Glutamatergic neuron (in vitro differentiated cells): Measurements from ENCODE around the gene DPYSL3. TPM values are rescaled to one million over a fixed set of nuclear protein-coding genes. Genes with fewer than 3 reads are reported as not detected.

Experiments
- DNase-seq: peaks from one replicate; pipeline ENCODE4 v3.0.0; 2022
- H3K27ac Mint-ChIP-seq: one replicate; pipeline ENCODE4 v1.8.0; 2020; ENCODE audit warnings: mild to moderate bottlenecking, mixed read lengths, inconsistent platforms; ENCODE audit not compliant: unreplicated experiment
- H3K27me3 Mint-ChIP-seq: one replicate; pipeline ENCODE4 v1.8.0; 2020; ENCODE audit warnings: mild to moderate bottlenecking, moderate library complexity, mixed read lengths, inconsistent platforms; ENCODE audit not compliant: unreplicated experiment
- H3K36me3 Mint-ChIP-seq: one replicate; pipeline ENCODE4 v1.8.0; 2020; ENCODE audit warnings: mild to moderate bottlenecking, mixed read lengths, inconsistent platforms; ENCODE audit not compliant: unreplicated experiment
- H3K4me1 Mint-ChIP-seq: one replicate; pipeline ENCODE4 v1.8.0; 2020; ENCODE audit warnings: mild to moderate bottlenecking, low read depth, mixed read lengths, inconsistent platforms; ENCODE audit not compliant: unreplicated experiment
- H3K4me3 Mint-ChIP-seq: one replicate; pipeline ENCODE4 v1.8.0; 2020; ENCODE audit warnings: mild to moderate bottlenecking, mixed read lengths, inconsistent platforms; ENCODE audit not compliant: unreplicated experiment
- H3K9me3 Mint-ChIP-seq: one replicate; pipeline ENCODE4 v1.8.0; 2020; ENCODE audit warnings: mild to moderate bottlenecking, moderate library complexity, mixed read lengths, inconsistent platforms; ENCODE audit not compliant: unreplicated experiment
- total RNA-seq: library from RNA; stranded (reverse); fragmentation: NEBNext Ultra II Directional; extraction: Animal tissue kit (Norgen Biotek cat#: 25700); gene quantifications from one replicate; pipeline ENCODE4 v1.2.1, GENCODE V29; 2021; ENCODE audit not compliant: unreplicated experiment
- TF ChIP-seq, protein P1 (sequence below): fragments of 200-600 bp; sonication (generic); IDR thresholded peaks from one replicate; pipeline ENCODE4 v1.5.0; 2021; ENCODE audit not compliant: partially characterized antibody, unreplicated experiment

The DPYSL3 gene
- total RNA-seq, 1 donor from 2014 or later = 571 TPM

DNA sequence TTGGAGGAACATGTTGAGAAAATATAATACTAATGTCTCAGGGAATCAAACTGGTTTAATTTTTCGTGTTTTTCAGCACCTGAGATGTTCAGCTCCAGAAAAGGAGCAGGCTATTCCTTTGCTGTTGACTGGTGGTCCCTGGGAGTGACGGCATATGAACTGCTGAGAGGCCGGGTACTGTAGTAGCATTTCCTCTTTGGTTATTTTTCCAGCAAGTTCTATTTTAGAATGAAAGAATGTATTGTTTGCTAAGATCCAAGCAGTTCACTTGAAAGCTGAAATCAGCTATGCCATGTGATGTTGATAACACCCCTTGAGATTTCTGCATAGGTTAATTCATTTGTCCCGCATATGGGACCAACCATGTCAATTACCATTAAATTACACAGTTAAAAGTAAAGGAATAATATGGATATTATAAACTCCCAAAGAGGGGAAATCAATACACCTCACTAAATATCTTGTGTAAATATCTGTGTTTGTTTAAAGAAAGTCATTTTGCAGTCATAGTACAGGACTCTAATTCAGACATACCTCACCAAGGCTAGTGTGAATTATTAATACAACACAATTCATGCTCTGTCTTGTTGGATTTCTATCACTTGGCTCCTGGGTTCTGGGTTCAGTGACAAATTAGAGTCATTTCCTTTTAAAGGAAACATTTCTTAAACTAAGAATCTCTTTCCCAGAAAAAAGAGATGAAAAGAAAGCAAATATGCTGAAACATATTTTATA is 148.3 kb downstream of the DPYSL3 start:
- H3K4me1 Mint-ChIP-seq = peaks cover 11% of the 10 kb centered on the region
- H3K27me3 Mint-ChIP-seq = peaks cover 3% of the 10 kb centered on the region
- no peak overlapping the region for H3K27ac Mint-ChIP-seq
- H3K4me3 Mint-ChIP-seq = no peak overlapping the region
- no peak for DNase-seq
- no peaks in the 10 kb centered on the region for H3K9me3 Mint-ChIP-seq
- TF ChIP-seq, protein P1, sequence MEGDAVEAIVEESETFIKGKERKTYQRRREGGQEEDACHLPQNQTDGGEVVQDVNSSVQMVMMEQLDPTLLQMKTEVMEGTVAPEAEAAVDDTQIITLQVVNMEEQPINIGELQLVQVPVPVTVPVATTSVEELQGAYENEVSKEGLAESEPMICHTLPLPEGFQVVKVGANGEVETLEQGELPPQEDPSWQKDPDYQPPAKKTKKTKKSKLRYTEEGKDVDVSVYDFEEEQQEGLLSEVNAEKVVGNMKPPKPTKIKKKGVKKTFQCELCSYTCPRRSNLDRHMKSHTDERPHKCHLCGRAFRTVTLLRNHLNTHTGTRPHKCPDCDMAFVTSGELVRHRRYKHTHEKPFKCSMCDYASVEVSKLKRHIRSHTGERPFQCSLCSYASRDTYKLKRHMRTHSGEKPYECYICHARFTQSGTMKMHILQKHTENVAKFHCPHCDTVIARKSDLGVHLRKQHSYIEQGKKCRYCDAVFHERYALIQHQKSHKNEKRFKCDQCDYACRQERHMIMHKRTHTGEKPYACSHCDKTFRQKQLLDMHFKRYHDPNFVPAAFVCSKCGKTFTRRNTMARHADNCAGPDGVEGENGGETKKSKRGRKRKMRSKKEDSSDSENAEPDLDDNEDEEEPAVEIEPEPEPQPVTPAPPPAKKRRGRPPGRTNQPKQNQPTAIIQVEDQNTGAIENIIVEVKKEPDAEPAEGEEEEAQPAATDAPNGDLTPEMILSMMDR = no peak
- no peaks in the 10 kb centered on the region for H3K36me3 Mint-ChIP-seq

DNA sequence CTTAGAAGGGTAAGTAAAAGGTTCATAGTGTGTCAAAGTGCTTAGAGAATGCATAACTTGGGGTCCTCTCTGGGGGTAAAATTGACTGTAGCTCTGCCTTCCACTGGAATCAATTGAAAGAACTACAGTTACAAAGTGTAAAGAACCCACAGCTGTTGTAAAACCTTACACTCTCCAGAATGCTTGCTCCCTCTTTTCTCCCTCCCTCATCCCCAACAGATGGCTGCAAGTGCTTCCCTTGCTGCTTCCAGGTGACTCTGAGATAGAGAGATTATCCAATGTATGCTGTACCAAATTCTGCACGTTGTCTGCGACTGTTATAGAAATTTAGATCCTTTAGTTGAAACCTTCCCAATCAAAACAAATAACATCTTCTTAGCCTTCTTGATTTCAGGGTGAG is 149.1 kb downstream of the DPYSL3 start:
- H3K36me3 Mint-ChIP-seq = no peaks in the 10 kb centered on the region
- H3K4me1 Mint-ChIP-seq = peaks cover 11% of the 10 kb centered on the region
- H3K9me3 Mint-ChIP-seq = no peaks in the 10 kb centered on the region
- TF ChIP-seq, protein P1 = no peak
- DNase-seq = no peak
- peak overlapping the region; percentile 25 for H3K4me3 Mint-ChIP-seq
- H3K27me3 Mint-ChIP-seq = peaks cover 3% of the 10 kb centered on the region
- peak overlapping the region; percentile 60 for H3K27ac Mint-ChIP-seq

DNA sequence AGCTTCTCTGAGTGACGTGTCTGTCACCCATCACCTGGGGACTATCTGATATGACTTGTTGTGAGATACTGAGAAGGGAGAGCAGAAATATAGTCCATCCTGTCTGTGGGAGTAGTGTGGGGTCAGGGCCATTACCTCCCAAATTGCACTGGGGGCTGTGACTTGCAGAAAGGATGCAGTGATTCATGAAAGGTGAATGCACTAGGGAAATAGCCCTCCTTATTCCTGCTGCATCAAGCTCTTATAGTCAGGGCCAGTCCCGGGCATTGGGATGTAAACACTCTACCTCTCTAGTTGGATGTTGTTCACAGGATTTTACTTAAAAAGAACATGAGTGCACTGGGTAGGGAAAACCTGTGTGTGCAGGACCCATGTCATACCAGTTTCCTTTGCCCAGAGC is 150.3 kb downstream of the DPYSL3 start:
- H3K36me3 Mint-ChIP-seq = no peaks in the 10 kb centered on the region
- peaks cover 11% of the 10 kb centered on the region for H3K4me1 Mint-ChIP-seq
- H3K27me3 Mint-ChIP-seq = peaks cover 3% of the 10 kb centered on the region
- no peak for DNase-seq
- H3K27ac Mint-ChIP-seq = no peak overlapping the region
- H3K4me3 Mint-ChIP-seq = no peak overlapping the region
- TF ChIP-seq, protein P1 = no peak
- H3K9me3 Mint-ChIP-seq = no peaks in the 10 kb centered on the region

DNA sequence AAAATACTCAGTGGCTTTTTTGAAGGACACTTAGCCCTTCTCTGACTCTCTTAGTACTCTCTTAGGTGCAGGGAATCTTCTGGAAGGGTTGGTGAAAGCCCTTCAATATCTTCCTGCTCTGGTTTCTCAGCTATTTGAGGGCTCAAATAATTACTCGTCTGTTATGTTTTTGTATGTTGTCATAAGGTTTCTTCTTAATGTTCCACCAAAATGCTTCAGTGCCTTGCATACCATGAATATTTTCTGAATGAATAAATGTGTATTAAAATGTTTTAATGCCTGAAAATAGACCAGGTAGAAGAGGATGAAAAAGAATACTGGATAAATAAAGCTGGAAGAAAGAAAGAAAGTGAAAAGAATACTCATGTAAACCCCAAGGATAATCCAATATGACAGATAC is 150.8 kb downstream of the DPYSL3 start:
- H3K4me3 Mint-ChIP-seq = no peak overlapping the region
- H3K4me1 Mint-ChIP-seq = peaks cover 11% of the 10 kb centered on the region
- TF ChIP-seq, protein P1 = no peak
- H3K27ac Mint-ChIP-seq = no peak overlapping the region
- peaks cover 3% of the 10 kb centered on the region for H3K27me3 Mint-ChIP-seq
- H3K9me3 Mint-ChIP-seq = no peaks in the 10 kb centered on the region
- DNase-seq = no peak
- no peaks in the 10 kb centered on the region for H3K36me3 Mint-ChIP-seq

DNA sequence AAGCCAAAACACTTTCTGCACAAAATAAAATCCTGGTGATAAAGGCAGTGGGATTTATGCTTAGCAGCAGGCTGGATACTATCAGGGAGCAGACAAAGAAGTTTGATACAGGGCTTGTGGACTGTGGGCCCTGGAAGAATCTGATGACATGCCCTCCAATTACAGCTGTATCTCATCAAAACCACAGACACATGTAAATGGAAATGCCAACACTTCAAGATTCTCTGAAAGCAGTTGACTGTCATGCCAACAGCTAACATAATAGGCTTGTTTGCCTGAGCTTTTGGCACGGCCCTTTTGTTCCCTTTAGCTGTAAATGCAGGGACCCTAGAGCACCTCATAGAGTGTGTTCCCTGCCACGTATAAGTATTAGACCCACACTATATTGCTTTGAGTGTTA is 160.6 kb downstream of the DPYSL3 start:
- DNase-seq = no peak
- Mint-ChIP-seq H3K4me3 (no peak overlapping the region), H3K27me3 (no peaks in the 10 kb centered on the region), H3K4me1 (no peaks in the 10 kb centered on the region), H3K9me3 (no peaks in the 10 kb centered on the region), H3K27ac (no peak overlapping the region), H3K36me3 (no peaks in the 10 kb centered on the region)
- TF ChIP-seq, protein P1 = no peak
